Mesothelial cell of epicardium (in vitro differentiated cells): ENCODE data around the gene CD82. TPM values are rescaled to one million over a fixed set of nuclear protein-coding genes. Genes with fewer than 3 reads are reported as not detected.

ENCODE experiments used
- DNase-seq, 2 experiments: peaks; one replicate each; pipeline ENCODE4 v3.0.0; 2021; ENCODE audit warnings: low spot score in 2 of 2; ENCODE audit not compliant: unreplicated experiment in 2 of 2
- H3K27ac Mint-ChIP-seq: 2 replicates; pipeline ENCODE4 v1.8.0; 2021; ENCODE audit warnings: mixed read lengths
- H3K27me3 Mint-ChIP-seq: 2 replicates; pipeline ENCODE4 v1.8.0; 2021; ENCODE audit warnings: low read depth, mixed read lengths
- H3K36me3 Mint-ChIP-seq: 2 replicates; pipeline ENCODE4 v1.8.0; 2021; ENCODE audit warnings: mixed read lengths
- H3K4me1 Mint-ChIP-seq: 2 replicates; pipeline ENCODE4 v1.8.0; 2021; ENCODE audit warnings: mixed read lengths
- H3K4me3 Mint-ChIP-seq: 2 replicates; pipeline ENCODE4 v1.8.0; 2021; ENCODE audit warnings: mild to moderate bottlenecking, moderate library complexity, mixed read lengths
- H3K9me3 Mint-ChIP-seq: 2 replicates; pipeline ENCODE4 v1.8.0; 2021; ENCODE audit warnings: mixed read lengths
- CTCF ChIP-seq: fragments of 200-600 bp; sonication (generic); IDR thresholded peaks from one replicate; pipeline ENCODE4 v1.5.0; 2021; ENCODE audit warnings: antibody characterized with exemption; ENCODE audit not compliant: unreplicated experiment
- total RNA-seq: library from RNA; stranded (reverse); gene quantifications from 3 replicates; pipeline ENCODE4 v1.2.1, GENCODE V29; 2021

Gene CD82
- total RNA-seq, 1 donor from 2014 or later: 11.2 TPM

- no peak overlapping the region for H3K4me3 Mint-ChIP-seq
- H3K27me3 Mint-ChIP-seq: no peaks in the 10 kb centered on the region
- H3K36me3 Mint-ChIP-seq: no peaks in the 10 kb centered on the region
- no peak for DNase-seq
- TF ChIP-seq CTCF: no peak
- H3K27ac Mint-ChIP-seq: no peak overlapping the region
- H3K9me3 Mint-ChIP-seq: peaks cover 9% of the 10 kb centered on the region
- peaks cover 3% of the 10 kb centered on the region for H3K4me1 Mint-ChIP-seq
Observed at GRCh38 chr11:44582641-44583352, 17.3 kb downstream of the CD82 start.

GRCh38 chr11:44583353-44583669 lies 17.8 kb downstream of the CD82 start:
- H3K27ac Mint-ChIP-seq: no peak overlapping the region
- peaks cover 9% of the 10 kb centered on the region for H3K9me3 Mint-ChIP-seq
- H3K27me3 Mint-ChIP-seq: no peaks in the 10 kb centered on the region
- TF ChIP-seq CTCF: no peak
- DNase-seq: no peak
- no peak overlapping the region for H3K4me3 Mint-ChIP-seq
- peaks cover 3% of the 10 kb centered on the region for H3K4me1 Mint-ChIP-seq
- no peaks in the 10 kb centered on the region for H3K36me3 Mint-ChIP-seq

- H3K27me3 Mint-ChIP-seq: no peaks in the 10 kb centered on the region
- H3K4me1 Mint-ChIP-seq: peaks cover 7% of the 10 kb centered on the region
- no peak overlapping the region for H3K4me3 Mint-ChIP-seq
- DNase-seq: no peak
- no peak overlapping the region for H3K27ac Mint-ChIP-seq
- peaks cover 9% of the 10 kb centered on the region for H3K9me3 Mint-ChIP-seq
- no peak for TF ChIP-seq CTCF
- no peaks in the 10 kb centered on the region for H3K36me3 Mint-ChIP-seq
Observed at GRCh38 chr11:44585421-44585820, 20.0 kb downstream of the CD82 start.

- Mint-ChIP-seq H3K9me3 (no peaks in the 10 kb centered on the region), H3K27me3 (no peaks in the 10 kb centered on the region), H3K27ac (peak overlapping the region; percentile 39), H3K36me3 (no peaks in the 10 kb centered on the region), H3K4me1 (peaks cover 17% of the 10 kb centered on the region), H3K4me3 (no peak overlapping the region)
- DNase-seq: no peak
- no peak for TF ChIP-seq CTCF
Observed at GRCh38 chr11:44589301-44589700, 23.8 kb downstream of the CD82 start.

GRCh38 chr11:44590769-44591168 lies 25.3 kb downstream of the CD82 start:
- peaks cover 17% of the 10 kb centered on the region for H3K4me1 Mint-ChIP-seq
- no peaks in the 10 kb centered on the region for H3K9me3 Mint-ChIP-seq
- H3K36me3 Mint-ChIP-seq: no peaks in the 10 kb centered on the region
- H3K4me3 Mint-ChIP-seq: no peak overlapping the region
- peak overlapping the region; percentile 34 for H3K27ac Mint-ChIP-seq
- H3K27me3 Mint-ChIP-seq: no peaks in the 10 kb centered on the region
- no peak for DNase-seq
- TF ChIP-seq CTCF: no peak

- peaks cover 17% of the 10 kb centered on the region for H3K4me1 Mint-ChIP-seq
- H3K27me3 Mint-ChIP-seq: no peaks in the 10 kb centered on the region
- TF ChIP-seq CTCF: no peak
- H3K36me3 Mint-ChIP-seq: no peaks in the 10 kb centered on the region
- H3K4me3 Mint-ChIP-seq: no peak overlapping the region
- DNase-seq: no peak
- H3K27ac Mint-ChIP-seq: no peak overlapping the region
- no peaks in the 10 kb centered on the region for H3K9me3 Mint-ChIP-seq
Observed at GRCh38 chr11:44591557-44591956, 26.1 kb downstream of the CD82 start.
